H54 (cell line): ENCODE data around the gene POLR2L.

Experiments used
- DNase-seq: peaks from one replicate; pipeline ENCODE4 v3.0.0; 2011; ENCODE audit warnings: low spot score, mixed read lengths; ENCODE audit not compliant: insufficient read length
- FAIRE-seq: peaks from 3 replicates; lab custom pipeline; 2011; peaks lifted over from hg19 to GRCh38; lab: Jason Lieb, UNC
- POLR2A ChIP-seq: IDR thresholded peaks from 2 replicates; pipeline ENCODE4 v1.6.1; 2011; ENCODE audit warnings: low read depth, mild to moderate bottlenecking, low read length

The POLR2L gene

GRCh38 chr11:863910-864827 lies 21.8 kb upstream of the POLR2L start:
- no peak for TF ChIP-seq POLR2A
- no peak for DNase-seq
- no peak for FAIRE-seq

- no peak for TF ChIP-seq POLR2A
- DNase-seq (no peak), FAIRE-seq (no peak)
Measured at GRCh38 chr11:863023-863909, 20.9 kb upstream of the POLR2L start.

- DNase-seq (no peak), FAIRE-seq (no peak)
- TF ChIP-seq POLR2A, result no peak
Measured at GRCh38 chr11:862696-863022, 20.3 kb upstream of the POLR2L start.

- DNase-seq (no peak), FAIRE-seq (no peak)
- no peak for TF ChIP-seq POLR2A
Measured at GRCh38 chr11:862081-862661, 19.8 kb upstream of the POLR2L start.

- FAIRE-seq (no peak), DNase-seq (no peak)
- no peak for TF ChIP-seq POLR2A
Measured at GRCh38 chr11:861105-861479, 18.8 kb upstream of the POLR2L start.

GRCh38 chr11:860234-861104 lies 18.1 kb upstream of the POLR2L start:
- DNase-seq (no peak), FAIRE-seq (no peak)
- TF ChIP-seq POLR2A, result no peak

GRCh38 chr11:859394-860131 lies 17.2 kb upstream of the POLR2L start:
- DNase-seq (peak; percentile 71), FAIRE-seq (no peak)
- no peak for TF ChIP-seq POLR2A

- TF ChIP-seq POLR2A, result no peak
- no peak for DNase-seq
- no peak for FAIRE-seq
Measured at GRCh38 chr11:858762-859339, 16.5 kb upstream of the POLR2L start.

GRCh38 chr11:858053-858761 lies 15.9 kb upstream of the POLR2L start:
- no peak for TF ChIP-seq POLR2A
- DNase-seq (no peak), FAIRE-seq (no peak)

GRCh38 chr11:856397-856796 lies 14.1 kb upstream of the POLR2L start:
- no peak for DNase-seq
- FAIRE-seq, result no peak
- no peak for TF ChIP-seq POLR2A

- no peak for FAIRE-seq
- no peak for TF ChIP-seq POLR2A
Measured at GRCh38 chr11:855796-856195, 13.5 kb upstream of the POLR2L start.

GRCh38 chr11:855330-855674 lies 13.0 kb upstream of the POLR2L start:
- no peak for FAIRE-seq
- TF ChIP-seq POLR2A, result no peak
- DNase-seq, result no peak

More at GRCh38 chr11:855796-856195, 13.5 kb upstream of the POLR2L start:
- no peak for DNase-seq
